GM23338 (cell line): ENCODE results near the gene EXD3. TPM values are rescaled to one million over a fixed set of nuclear protein-coding genes. Genes with fewer than 3 reads are reported as not detected.

Source experiments
- ATAC-seq: fragments of 200-7000 bp; cut with Tn5 transposase; 3 replicates; pipeline ENCODE4 v1.9.1; 2020
- DNase-seq: peaks from one replicate; pipeline ENCODE4 v3.0.0-alpha.2; 2015; ENCODE audit warnings: low spot score
- H2AFZ ChIP-seq: fragments of 200-600 bp; sonication (generic); 2 replicates; pipeline ENCODE4 v1.8.0; 2016; ENCODE audit warnings: antibody characterized with exemption, mild to moderate bottlenecking, moderate library complexity
- H3F3A ChIP-seq: fragments of 200-600 bp; sonication (generic); replicated peaks from 2 replicates; pipeline ENCODE4 v1.8.0; 2017; ENCODE audit warnings: antibody characterized with exemption, mixed run types, low read depth
- H3K27ac ChIP-seq: fragments of 200-600 bp; sonication (generic); 2 replicates; pipeline ENCODE4 v1.6.1; 2016; ENCODE audit warnings: low read depth
- H3K27me3 ChIP-seq: fragments of 200-600 bp; sonication (generic); 2 replicates; pipeline ENCODE4 v1.8.0; 2016; ENCODE audit warnings: mild to moderate bottlenecking, mixed run types, moderate library complexity; ENCODE audit not compliant: insufficient read depth
- H3K36me3 ChIP-seq: fragments of 200-600 bp; sonication (generic); 2 replicates; pipeline ENCODE4 v1.8.0; 2016; ENCODE audit warnings: mild to moderate bottlenecking; ENCODE audit not compliant: insufficient read depth
- H3K4me1 ChIP-seq: fragments of 200-600 bp; sonication (generic); 2 replicates; pipeline ENCODE4 v1.8.0; 2016; ENCODE audit warnings: mild to moderate bottlenecking, moderate library complexity; ENCODE audit not compliant: insufficient read depth
- H3K4me2 ChIP-seq: fragments of 200-600 bp; sonication (generic); 2 replicates; pipeline ENCODE4 v1.7.1; 2017; ENCODE audit warnings: mixed run types
- H3K4me3 ChIP-seq: fragments of 200-600 bp; sonication (generic); 2 replicates; pipeline ENCODE4 v1.6.1; 2016; ENCODE audit warnings: mixed run types
- H3K79me2 ChIP-seq: fragments of 200-600 bp; sonication (generic); replicated peaks from 2 replicates; pipeline ENCODE4 v1.8.0; 2017; ENCODE audit warnings: mild to moderate bottlenecking; ENCODE audit not compliant: insufficient read depth
- H3K9me2 ChIP-seq: fragments of 200-600 bp; sonication (generic); 2 replicates; pipeline ENCODE4 v1.8.0; 2017; ENCODE audit not compliant: insufficient read depth
- H4K20me1 ChIP-seq: fragments of 200-600 bp; sonication (generic); replicated peaks from 2 replicates; pipeline ENCODE4 v1.8.0; 2017; ENCODE audit warnings: mild to moderate bottlenecking; ENCODE audit not compliant: insufficient read depth
- H3K27ac Mint-ChIP-seq: 2 replicates; pipeline ENCODE4 v1.8.0; 2020; ENCODE audit warnings: inconsistent platforms, mild to moderate bottlenecking, moderate library complexity, mixed read lengths
- H3K27me3 Mint-ChIP-seq: 3 replicates; pipeline ENCODE4 v1.8.0; 2022; ENCODE audit warnings: low read depth, mild to moderate bottlenecking, moderate library complexity, mixed read lengths, inconsistent platforms; ENCODE audit not compliant: insufficient read depth, poor library complexity
- H3K36me3 Mint-ChIP-seq: 3 replicates; pipeline ENCODE4 v1.8.0; 2021; ENCODE audit warnings: low read depth, mild to moderate bottlenecking, inconsistent platforms, moderate library complexity, mixed read lengths
- H3K4me1 Mint-ChIP-seq: 3 replicates; pipeline ENCODE4 v1.8.0; 2020; ENCODE audit warnings: mild to moderate bottlenecking, inconsistent platforms, mixed read lengths
- H3K4me3 Mint-ChIP-seq: 3 replicates; pipeline ENCODE4 v1.8.0; 2021; ENCODE audit warnings: moderate library complexity, mild to moderate bottlenecking, inconsistent platforms, mixed read lengths
- H3K9me3 Mint-ChIP-seq: 3 replicates; pipeline ENCODE4 v1.8.0; 2020; ENCODE audit warnings: moderate library complexity, mild to moderate bottlenecking, inconsistent platforms, mixed read lengths
- EZH2 ChIP-seq: fragments of 200-600 bp; sonication (generic); IDR thresholded peaks from one replicate; pipeline ENCODE4 v1.8.0; 2017; ENCODE audit warnings: antibody characterized with exemption, mild to moderate bottlenecking, low read depth; ENCODE audit not compliant: unreplicated experiment
- JUNB ChIP-seq: IDR thresholded peaks from one replicate; pipeline ENCODE4 v1.6.1; 2016; ENCODE audit warnings: antibody characterized with exemption; ENCODE audit not compliant: unreplicated experiment
- NANOG ChIP-seq: IDR thresholded peaks from 2 replicates; pipeline ENCODE4 v1.6.1; 2016; ENCODE audit warnings: antibody characterized with exemption, borderline replicate concordance
- POLR2AphosphoS5 ChIP-seq: IDR thresholded peaks from 2 replicates; pipeline ENCODE4 v1.6.1; 2016; ENCODE audit warnings: antibody characterized with exemption, low read depth
- REST ChIP-seq: IDR thresholded peaks from one replicate; pipeline ENCODE4 v1.6.1; 2018; ENCODE audit warnings: antibody characterized with exemption; ENCODE audit not compliant: unreplicated experiment
- STAT1 ChIP-seq: IDR thresholded peaks from one replicate; pipeline ENCODE4 v1.6.1; 2016; ENCODE audit warnings: antibody characterized with exemption; ENCODE audit not compliant: unreplicated experiment
- ZNF114 ChIP-seq: fragments of 250-450 bp; sonication (Bioruptor Pico); IDR thresholded peaks from 2 replicates; pipeline ENCODE4 v1.5.0; 2020; ENCODE audit warnings: mild to moderate bottlenecking, moderate library complexity
- ZNF331 ChIP-seq: fragments of 250-450 bp; sonication (Bioruptor Pico); IDR thresholded peaks from 2 replicates; pipeline ENCODE4 v1.5.0; 2020; ENCODE audit warnings: low read depth, mild to moderate bottlenecking, moderate library complexity
- polyA plus RNA-seq: library from polyadenylated mRNA; unstranded; fragments of >200 nt; fragmentation: Nextera tagmentation; extraction: Ambion mirVana; gene quantifications from 2 replicates; pipeline ENCODE4 v1.2.1, GENCODE V29; 2016
- total RNA-seq: library from RNA; depleted of rRNA; stranded (reverse); fragments of >200 nt; shearing (Covaris generic); gene quantifications from 2 replicates; pipeline ENCODE4 v1.2.3, GENCODE V29; 2014
- TF ChIP-seq, protein P1 (sequence below): IDR thresholded peaks from 2 replicates; pipeline ENCODE4 v1.6.1; 2016; ENCODE audit warnings: antibody characterized with exemption

The EXD3 gene
- total and polyA plus RNA-seq, 2 experiments from 2014 or later, result 3.6 to 9.7 TPM

- no peaks in the 10 kb centered on the region for H3K79me2 ChIP-seq
- no peak overlapping the region for H3K4me3 ChIP-seq
- peak; percentile 30 for ATAC-seq
- no peak for DNase-seq
- H3K4me3 Mint-ChIP-seq, result no peak overlapping the region
- H4K20me1 ChIP-seq, result no peaks in the 10 kb centered on the region
- H3K27ac ChIP-seq, result no peak overlapping the region
- TF ChIP-seq NANOG, result no peak
- no peak for TF ChIP-seq JUNB
- TF ChIP-seq ZNF331, result no peak
- no peak for TF ChIP-seq EZH2
- TF ChIP-seq, protein P1, sequence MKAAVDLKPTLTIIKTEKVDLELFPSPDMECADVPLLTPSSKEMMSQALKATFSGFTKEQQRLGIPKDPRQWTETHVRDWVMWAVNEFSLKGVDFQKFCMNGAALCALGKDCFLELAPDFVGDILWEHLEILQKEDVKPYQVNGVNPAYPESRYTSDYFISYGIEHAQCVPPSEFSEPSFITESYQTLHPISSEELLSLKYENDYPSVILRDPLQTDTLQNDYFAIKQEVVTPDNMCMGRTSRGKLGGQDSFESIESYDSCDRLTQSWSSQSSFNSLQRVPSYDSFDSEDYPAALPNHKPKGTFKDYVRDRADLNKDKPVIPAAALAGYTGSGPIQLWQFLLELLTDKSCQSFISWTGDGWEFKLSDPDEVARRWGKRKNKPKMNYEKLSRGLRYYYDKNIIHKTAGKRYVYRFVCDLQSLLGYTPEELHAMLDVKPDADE, result no peak
- TF ChIP-seq ZNF114 (CRISPR knock-in tag), result no peak
- no peaks in the 10 kb centered on the region for H3K4me1 ChIP-seq
- no peak overlapping the region for H2AFZ ChIP-seq
- H3K9me3 Mint-ChIP-seq, result peaks cover 7% of the 10 kb centered on the region; the same call in 2 of the 3 replicates
- H3F3A ChIP-seq, result no peaks in the 10 kb centered on the region
- peaks cover 8% of the 10 kb centered on the region; the same call in 2 of the 3 replicates for H3K36me3 Mint-ChIP-seq
- H3K9me2 ChIP-seq, result no peaks in the 10 kb centered on the region
- H3K4me2 ChIP-seq, result no peak overlapping the region
- H3K4me1 Mint-ChIP-seq, result peaks cover 2% of the 10 kb centered on the region; the same call in 2 of the 3 replicates
- no peaks in the 10 kb centered on the region for H3K27me3 ChIP-seq
- no peaks in the 10 kb centered on the region for H3K36me3 ChIP-seq
- H3K27me3 Mint-ChIP-seq, result peaks cover 10% of the 10 kb centered on the region
- no peak overlapping the region for H3K27ac Mint-ChIP-seq
Observed at GRCh38 chr9:137383081-137383783, 39.7 kb downstream of the EXD3 start.

GRCh38 chr9:137382444-137383080 is 40.4 kb downstream of the EXD3 start:
- no peaks in the 10 kb centered on the region for H3K36me3 ChIP-seq
- no peak overlapping the region for H3K4me2 ChIP-seq
- ATAC-seq (peak; percentile 22), DNase-seq (peak; percentile 45)
- no peaks in the 10 kb centered on the region for H3K9me2 ChIP-seq
- no peak overlapping the region; the same call in 1 of the 2 replicates for H3K27ac Mint-ChIP-seq
- no peaks in the 10 kb centered on the region for H3K27me3 ChIP-seq
- no peak overlapping the region for H3K4me3 ChIP-seq
- no peaks in the 10 kb centered on the region for H4K20me1 ChIP-seq
- no peak overlapping the region for H2AFZ ChIP-seq
- no peaks in the 10 kb centered on the region for H3K4me1 ChIP-seq
- peaks cover 9% of the 10 kb centered on the region; the same call in 2 of the 3 replicates for H3K36me3 Mint-ChIP-seq
- H3K27ac ChIP-seq, result no peak overlapping the region
- H3K9me3 Mint-ChIP-seq, result peaks cover 8% of the 10 kb centered on the region; the same call in 2 of the 3 replicates
- H3K27me3 Mint-ChIP-seq, result peaks cover 10% of the 10 kb centered on the region
- H3K79me2 ChIP-seq, result no peaks in the 10 kb centered on the region
- no peaks in the 10 kb centered on the region for H3F3A ChIP-seq
- no peak overlapping the region for H3K4me3 Mint-ChIP-seq
- H3K4me1 Mint-ChIP-seq, result peaks cover 2% of the 10 kb centered on the region; the same call in 2 of the 3 replicates
- TF ChIP-seq REST (no peak), POLR2AphosphoS5 (no peak), STAT1 (no peak), NANOG (no peak)
- TF ChIP-seq, protein P1, result no peak
